MCF 10A (cell line): ENCODE results near the gene NCOR2. TPM values are rescaled to one million over a fixed set of nuclear protein-coding genes. Genes with fewer than 3 reads are reported as not detected.

Experiments used
- BruUV-seq: library from RNA; stranded (reverse); fragments of 400-500 nt; replicated peaks from 2 replicates; lab custom pipeline; 2021; lab: Mats Ljungman, UMichigan
- CTCF ChIA-PET: fragments of 300-600 bp; sonication (Branson Sonifier 250); formaldehyde crosslinking; extraction: SDS; loops from one replicate; lab custom pipeline; 2021; ENCODE audit warnings: antibody characterized with exemption, inconsistent platforms; lab: Yijun Ruan, JAX
- POLR2A ChIA-PET: fragments of 300-600, 350-650 bp; sonication (Branson Sonifier 250); formaldehyde crosslinking; extraction: SDS; loops from one replicate; lab custom pipeline; 2020; ENCODE audit warnings: antibody characterized with exemption, inconsistent platforms; lab: Yijun Ruan, JAX
- DNase-seq: peaks from one replicate; pipeline ENCODE4 v3.0.0-alpha.2; 2018; ENCODE audit not compliant: unreplicated experiment
- H3K27ac Mint-ChIP-seq: one replicate; pipeline ENCODE4 v1.8.0; 2022; ENCODE audit warnings: mild to moderate bottlenecking, low read depth, mixed read lengths; ENCODE audit not compliant: unreplicated experiment
- H3K27me3 Mint-ChIP-seq: one replicate; pipeline ENCODE4 v1.8.0; 2022; ENCODE audit warnings: mixed read lengths; ENCODE audit not compliant: insufficient read depth, unreplicated experiment
- H3K36me3 Mint-ChIP-seq: one replicate; pipeline ENCODE4 v1.8.0; 2022; ENCODE audit warnings: mild to moderate bottlenecking, moderate library complexity, mixed read lengths; ENCODE audit not compliant: insufficient read depth, unreplicated experiment
- H3K4me1 Mint-ChIP-seq: one replicate; pipeline ENCODE4 v1.8.0; 2022; ENCODE audit warnings: mixed read lengths; ENCODE audit not compliant: insufficient read depth, unreplicated experiment
- H3K4me3 Mint-ChIP-seq: one replicate; pipeline ENCODE4 v1.8.0; 2022; ENCODE audit warnings: mild to moderate bottlenecking, moderate library complexity, mixed read lengths; ENCODE audit not compliant: unreplicated experiment
- H3K9me3 Mint-ChIP-seq: one replicate; pipeline ENCODE4 v1.8.0; 2022; ENCODE audit warnings: mixed read lengths; ENCODE audit not compliant: unreplicated experiment
- intact Hi-C: fragments of 100-400 bp; cut with micrococcal nuclease; formaldehyde crosslinking; loops from 2 replicates; pipeline ENCODE4 v1.14.1; 2022
- total RNA-seq: library from RNA; stranded (reverse); gene quantifications from 2 replicates; pipeline ENCODE4 v1.2.3, GENCODE V29; 2022
- TF ChIP-seq, protein P1 (sequence below): fragments of 200-600 bp; IDR thresholded peaks from one replicate; pipeline ENCODE4 v1.8.0; 2022; ENCODE audit warnings: antibody characterized with exemption, mild to moderate bottlenecking; ENCODE audit not compliant: unreplicated experiment

NCOR2 gene
- total RNA-seq, 1 experiment from 2014 or later: 145 TPM

DNA sequence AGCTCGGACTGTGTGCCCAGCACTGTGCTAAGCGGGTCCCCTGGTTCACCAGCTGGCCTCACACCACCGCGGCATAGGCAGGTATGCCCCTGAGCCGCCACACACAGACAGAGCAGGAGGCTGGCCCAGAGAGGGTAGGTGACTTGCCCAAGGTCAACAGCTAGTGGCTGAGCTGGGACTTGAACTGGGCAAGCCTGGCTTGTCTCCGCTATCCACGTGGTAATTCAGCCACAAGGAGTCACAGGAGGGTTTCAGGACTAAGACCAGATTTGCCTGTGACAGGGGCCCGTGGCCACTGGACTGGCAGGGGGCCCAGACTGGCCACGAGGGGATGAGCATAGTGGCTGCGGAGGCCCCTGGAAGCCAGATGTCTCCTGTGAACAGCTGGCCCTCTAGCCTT, 47.7 kb downstream of the NCOR2 start:
- Mint-ChIP-seq H3K36me3 (peaks cover 38% of the 10 kb centered on the region), H3K27me3 (no peaks in the 10 kb centered on the region), H3K9me3 (no peaks in the 10 kb centered on the region), H3K27ac (peak overlapping the region; percentile 96), H3K4me1 (peaks cover 54% of the 10 kb centered on the region), H3K4me3 (peak overlapping the region; percentile 91)
- BruUV-seq: no TSS peak
- ChIA-PET POLR2A (interaction anchor here (1.0 to 5.3 kb wide), 12 partner anchors 10 to 395 kb away, joined by 3 to 44 read pairs (median 8); partner anchors contain the start of genes NCOR2 and UBC), CTCF (interaction anchor here (0.6 to 1.8 kb wide), 6 partner anchors 13 to 513 kb away, joined by 3 to 9 read pairs (median 4); no protein-coding TSS in a partner anchor)
- TF ChIP-seq, protein P1, sequence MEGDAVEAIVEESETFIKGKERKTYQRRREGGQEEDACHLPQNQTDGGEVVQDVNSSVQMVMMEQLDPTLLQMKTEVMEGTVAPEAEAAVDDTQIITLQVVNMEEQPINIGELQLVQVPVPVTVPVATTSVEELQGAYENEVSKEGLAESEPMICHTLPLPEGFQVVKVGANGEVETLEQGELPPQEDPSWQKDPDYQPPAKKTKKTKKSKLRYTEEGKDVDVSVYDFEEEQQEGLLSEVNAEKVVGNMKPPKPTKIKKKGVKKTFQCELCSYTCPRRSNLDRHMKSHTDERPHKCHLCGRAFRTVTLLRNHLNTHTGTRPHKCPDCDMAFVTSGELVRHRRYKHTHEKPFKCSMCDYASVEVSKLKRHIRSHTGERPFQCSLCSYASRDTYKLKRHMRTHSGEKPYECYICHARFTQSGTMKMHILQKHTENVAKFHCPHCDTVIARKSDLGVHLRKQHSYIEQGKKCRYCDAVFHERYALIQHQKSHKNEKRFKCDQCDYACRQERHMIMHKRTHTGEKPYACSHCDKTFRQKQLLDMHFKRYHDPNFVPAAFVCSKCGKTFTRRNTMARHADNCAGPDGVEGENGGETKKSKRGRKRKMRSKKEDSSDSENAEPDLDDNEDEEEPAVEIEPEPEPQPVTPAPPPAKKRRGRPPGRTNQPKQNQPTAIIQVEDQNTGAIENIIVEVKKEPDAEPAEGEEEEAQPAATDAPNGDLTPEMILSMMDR: no peak
- intact Hi-C loops: loop anchor here (1.0 to 10.0 kb wide), 4 partner anchors 47 to 385 kb away; no protein-coding TSS in a partner anchor
- no peak for DNase-seq

DNA sequence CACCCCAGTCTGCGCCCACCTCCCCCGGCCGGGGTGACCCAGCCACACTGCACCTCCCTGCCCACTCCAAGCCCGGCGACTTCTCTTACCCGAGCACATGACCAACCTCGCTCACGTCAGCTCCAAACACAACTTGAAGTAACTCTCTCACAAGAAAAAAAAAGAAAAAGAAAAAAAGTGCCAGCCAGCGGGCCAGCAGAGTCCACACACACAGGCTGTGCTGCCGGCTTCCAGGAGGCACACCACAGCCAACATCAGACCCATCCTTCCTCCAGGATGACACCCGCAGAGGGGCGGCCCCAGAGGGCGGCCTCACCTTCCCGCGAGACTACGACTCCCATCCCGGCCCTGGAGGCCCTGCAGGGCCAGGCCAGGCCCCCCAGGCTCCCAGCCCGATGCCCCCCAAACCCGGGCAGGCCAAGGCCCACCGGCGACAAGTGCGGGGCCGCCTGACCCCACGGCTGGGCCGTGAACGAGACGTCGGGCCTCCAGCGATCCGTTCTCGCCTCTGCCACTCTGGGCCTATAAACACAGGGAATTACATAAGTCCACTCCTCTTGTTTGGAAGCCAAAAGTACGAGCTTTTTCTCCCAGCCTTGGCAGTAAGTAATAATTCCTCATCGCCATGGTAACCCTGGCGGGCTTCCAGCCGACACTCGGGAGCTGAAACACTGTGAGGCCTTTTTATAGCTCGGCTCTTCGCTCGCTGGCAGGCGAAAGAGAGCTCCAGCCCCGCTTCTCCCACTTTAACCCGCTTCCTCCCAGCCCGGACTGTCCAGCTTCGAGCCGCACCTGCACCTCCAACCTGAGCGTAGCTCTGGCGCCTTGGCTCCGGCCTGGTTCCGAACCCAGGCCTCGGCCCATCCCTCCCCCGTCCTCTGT, 49.1 kb downstream of the NCOR2 start:
- Mint-ChIP-seq H3K9me3 (no peaks in the 10 kb centered on the region), H3K4me1 (peaks cover 39% of the 10 kb centered on the region), H3K27me3 (no peaks in the 10 kb centered on the region), H3K27ac (peak overlapping the region; percentile 96), H3K4me3 (peak overlapping the region; percentile 91), H3K36me3 (peaks cover 51% of the 10 kb centered on the region)
- CTCF ChIA-PET: interaction anchor here (0.6 to 1.8 kb wide), 13 partner anchors 32 to 481 kb away, joined by 3 to 10 read pairs (median 3); no protein-coding TSS in a partner anchor
- peak; percentile 99 for DNase-seq
- no TSS peak for BruUV-seq
- POLR2A ChIA-PET: interaction anchor here (0.7 to 5.3 kb wide), 45 partner anchors 9 to 1135 kb away, joined by 3 to 44 read pairs (median 5); partner anchors contain the start of genes NCOR2 and UBC
- intact Hi-C loops: loop anchor here (1.0 to 10.0 kb wide), 4 partner anchors 96 to 387 kb away; no protein-coding TSS in a partner anchor
- TF ChIP-seq, protein P1: no peak
